ENCODE data around the gene KIAA0040.

KIAA0040 gene

GRCh38 chr1:175171036-175171913, 21.3 kb downstream of the KIAA0040 start:
- no peak for DNase-seq (ENCODE audit: low read depth, low spot score)

- DNase-seq (ENCODE audit: low read depth, low spot score) = no peak
These were observed 23.1 kb downstream of the KIAA0040 start for GRCh38 chr1:175169286-175170018.

GRCh38 chr1:175168782-175169181, 23.8 kb downstream of the KIAA0040 start:
- DNase-seq (ENCODE audit: low read depth, low spot score) = no peak

- DNase-seq (ENCODE audit: low read depth, low spot score) = no peak
These were observed 24.7 kb downstream of the KIAA0040 start for GRCh38 chr1:175167861-175168260.

- no peak for DNase-seq (ENCODE audit: low read depth, low spot score)
These were observed 25.8 kb downstream of the KIAA0040 start for GRCh38 chr1:175166746-175167145.

GRCh38 chr1:175164751-175165150, 27.8 kb downstream of the KIAA0040 start:
- DNase-seq (ENCODE audit: low read depth, low spot score) = no peak

GRCh38 chr1:175163702-175164101, 28.9 kb downstream of the KIAA0040 start:
- no peak for DNase-seq (ENCODE audit: low read depth, low spot score)

GRCh38 chr1:175162955-175163354, 29.6 kb downstream of the KIAA0040 start:
- DNase-seq (ENCODE audit: low read depth, low spot score) = no peak

GRCh38 chr1:175158170-175158591, 34.4 kb downstream of the KIAA0040 start:
- no peak for DNase-seq (ENCODE audit: low read depth, low spot score)

- no peak for DNase-seq (ENCODE audit: low read depth, low spot score)
These were observed 35.4 kb downstream of the KIAA0040 start for GRCh38 chr1:175157200-175157599.

GRCh38 chr1:175155936-175156335, 36.6 kb downstream of the KIAA0040 start:
- no peak for DNase-seq (ENCODE audit: low read depth, low spot score)

GRCh38 chr1:175155473-175155856, 37.1 kb downstream of the KIAA0040 start:
- no peak for DNase-seq (ENCODE audit: low read depth, low spot score)

- DNase-seq (ENCODE audit: low read depth, low spot score) = peak; percentile 64
These were observed 37.7 kb downstream of the KIAA0040 start for GRCh38 chr1:175154629-175155472.

- peak; percentile 26 for DNase-seq (ENCODE audit: low read depth, low spot score)
These were observed 40.4 kb downstream of the KIAA0040 start for GRCh38 chr1:175152006-175152652.

GRCh38 chr1:175150596-175151319, 41.8 kb downstream of the KIAA0040 start:
- DNase-seq (ENCODE audit: low read depth, low spot score) = no peak

- DNase-seq (ENCODE audit: low read depth, low spot score) = no peak
These were observed 44.5 kb downstream of the KIAA0040 start for GRCh38 chr1:175148068-175148467.

GRCh38 chr1:175147569-175147968, 45.0 kb downstream of the KIAA0040 start:
- no peak for DNase-seq (ENCODE audit: low read depth, low spot score)

GRCh38 chr1:175146529-175147213, 45.9 kb downstream of the KIAA0040 start:
- peak; percentile 31 for DNase-seq (ENCODE audit: low read depth, low spot score)

- no peak for DNase-seq (ENCODE audit: low read depth, low spot score)
These were observed 46.6 kb downstream of the KIAA0040 start for GRCh38 chr1:175145899-175146528.

- no peak for DNase-seq (ENCODE audit: low read depth, low spot score)
These were observed 54.0 kb downstream of the KIAA0040 start for GRCh38 chr1:175138579-175138978.
